HepG2 (cell line): Measurements from ENCODE around the gene ABCC3. TPM values are rescaled to one million over a fixed set of nuclear protein-coding genes. Genes with fewer than 3 reads are reported as not detected.

Experiments used
- ATAC-seq: fragments of 200-7000 bp; cut with Tn5 transposase; 3 replicates; pipeline ENCODE4 v1.9.1; 2020; ENCODE audit warnings: mild to moderate bottlenecking, moderate library complexity
- BruUV-seq: library from RNA; stranded (reverse); fragments of 400-500 nt; replicated peaks from 2 replicates; lab custom pipeline; 2021; lab: Mats Ljungman, UMichigan
- CTCF ChIA-PET: fragments of 300-600 bp; formaldehyde crosslinking; extraction: SDS; loops from one replicate; lab custom pipeline; 2021; ENCODE audit warnings: low total read pairs, inconsistent platforms, low intra/inter-chr PET ratio; lab: Yijun Ruan, JAX
- POLR2A ChIA-PET: fragments of 350-600 bp; sonication (Branson Sonifier 250); formaldehyde crosslinking; loops from one replicate; lab custom pipeline; 2020; ENCODE audit warnings: antibody characterized with exemption, inconsistent platforms; lab: Yijun Ruan, JAX
- DNase-seq: peaks from one replicate; pipeline ENCODE4 v3.0.0-alpha.2; 2015; ENCODE audit warnings: low spot score
- FAIRE-seq: peaks from 3 replicates; lab custom pipeline; 2011; peaks lifted over from hg19 to GRCh38; lab: Jason Lieb, UNC
- H2AFZ ChIP-seq: one replicate; pipeline ENCODE4 v1.6.1; 2011; ENCODE audit warnings: low read length, inconsistent platforms
- H3K27ac ChIP-seq: fragments of 300-600 bp; 3 replicates; pipeline ENCODE4 v1.8.0; 2011; ENCODE audit warnings: mixed run types, mild to moderate bottlenecking, mixed read lengths, low read length, inconsistent platforms; ENCODE audit not compliant: insufficient read depth; ENCODE audit errors: extremely low read length
- H3K27me3 ChIP-seq, 2 experiments: fragments of 200-600 bp in 1 of 2; 2 replicates in 1 of 2; 3 replicates in 1 of 2; pipeline versions ENCODE4 v1.6.0 to v1.8.0; 2011; ENCODE audit warnings: low read length in 2 of 2, mild to moderate bottlenecking in 2 of 2, moderate library complexity in 2 of 2, inconsistent platforms in 1 of 2; ENCODE audit not compliant: insufficient read depth in 2 of 2, control insufficient read depth in 1 of 2
- H3K36me3 ChIP-seq, 2 experiments: fragments of 200-600 bp in 1 of 2; replicated peaks in 1 of 2; 2 replicates in 1 of 2; 3 replicates in 1 of 2; pipeline versions ENCODE4 v1.5.1 to v1.8.0; 2011; ENCODE audit warnings: low read length in 2 of 2, inconsistent platforms in 1 of 2; ENCODE audit not compliant: insufficient read depth in 2 of 2, control insufficient read depth in 1 of 2
- H3K4me1 ChIP-seq: 2 replicates; pipeline ENCODE4 v1.5.1; 2012; ENCODE audit warnings: low read length, inconsistent platforms; ENCODE audit not compliant: insufficient read depth
- H3K4me2 ChIP-seq: 2 replicates; pipeline ENCODE4 v1.6.0; 2011; ENCODE audit warnings: low read depth, low read length, inconsistent platforms
- H3K4me3 ChIP-seq, 3 experiments: fragments of 200-600 bp in 1 of 3; sonication (generic), shearing (Covaris generic) in 1 of 3; replicated peaks in 1 of 3; 2 replicates each; pipeline ENCODE4 v1.5.1; 2011 to 2016; ENCODE audit warnings: low read length in 3 of 3, inconsistent platforms in 2 of 3, low read depth in 2 of 3, mild to moderate bottlenecking in 2 of 3, control low read depth in 1 of 3, mixed read lengths in 1 of 3; ENCODE audit not compliant: insufficient read depth in 1 of 3
- H3K79me2 ChIP-seq: one replicate; pipeline ENCODE4 v1.6.1; 2011; ENCODE audit warnings: low read length, inconsistent platforms; ENCODE audit not compliant: insufficient read depth
- H3K9ac ChIP-seq: 2 replicates; pipeline ENCODE4 v1.6.0; 2011; ENCODE audit warnings: mild to moderate bottlenecking, low read depth, low read length, inconsistent platforms; ENCODE audit not compliant: insufficient read depth
- H3K9me3 ChIP-seq: 2 replicates; pipeline ENCODE4 v1.5.1; 2012; ENCODE audit warnings: mild to moderate bottlenecking, low read length
- H4K20me1 ChIP-seq: 2 replicates; pipeline ENCODE4 v1.6.0; 2011; ENCODE audit warnings: inconsistent platforms, mild to moderate bottlenecking, low read length, moderate library complexity; ENCODE audit not compliant: insufficient read depth
- AHDC1 ChIP-seq: sonication (generic); formaldehyde crosslinking; IDR thresholded peaks from 2 replicates; pipeline ENCODE4 v1.5.1; 2020; ENCODE audit warnings: mild to moderate bottlenecking, missing genetic modification reagents, borderline replicate concordance
- CREM ChIP-seq, 2 experiments: sonication (generic) in 1 of 2; formaldehyde crosslinking in 1 of 2; IDR thresholded peaks; 2 replicates each; pipeline versions ENCODE4 v1.4.0 to v1.6.1; 2016 to 2020; ENCODE audit warnings: antibody characterized with exemption in 1 of 2, mild to moderate bottlenecking in 1 of 2, missing genetic modification reagents in 1 of 2
- FOSL2 ChIP-seq: sonication (generic); formaldehyde crosslinking; IDR thresholded peaks from 2 replicates; pipeline ENCODE4 v1.4.0; 2020; ENCODE audit warnings: missing genetic modification reagents
- FOXK2 ChIP-seq: fragments of 450-650 bp; IDR thresholded peaks from 2 replicates; pipeline ENCODE4 v1.6.1; 2016
- MEF2D ChIP-seq: sonication (generic); formaldehyde crosslinking; IDR thresholded peaks from 2 replicates; pipeline ENCODE4 v1.5.1; 2020; ENCODE audit warnings: mild to moderate bottlenecking, missing genetic modification reagents
- SAFB2 ChIP-seq: sonication (generic); formaldehyde crosslinking; IDR thresholded peaks from 2 replicates; pipeline ENCODE4 v1.5.1; 2020; ENCODE audit warnings: missing genetic modification reagents, low read depth, mild to moderate bottlenecking, borderline replicate concordance
- TRIM24 ChIP-seq: sonication (generic); formaldehyde crosslinking; IDR thresholded peaks from 2 replicates; pipeline ENCODE4 v1.8.0; 2022; ENCODE audit warnings: mild to moderate bottlenecking, missing genetic modification reagents
- ZNF121 ChIP-seq: sonication (generic); formaldehyde crosslinking; IDR thresholded peaks from 2 replicates; pipeline ENCODE4 v1.5.0; 2020; ENCODE audit warnings: mild to moderate bottlenecking, missing genetic modification reagents
- ZNF790 ChIP-seq: sonication (generic); formaldehyde crosslinking; IDR thresholded peaks from 2 replicates; pipeline ENCODE4 v1.8.0; 2022; ENCODE audit warnings: missing genetic modification reagents, mild to moderate bottlenecking, borderline replicate concordance
- ZNF792 ChIP-seq: IDR thresholded peaks from 2 replicates; pipeline ENCODE4 v1.6.1; 2016
- WGBS: methylation state at CpG from one replicate; pipeline ENCODE4 v1.1.6; 2017; ENCODE audit warnings: low lambda C conversion rate; 5-methylcytosine and 5-hydroxymethylcytosine counted together
- in situ Hi-C: cut with HindIII; loops from 2 replicates; pipeline ENCODE4 v1.10.0; 2017; ENCODE audit warnings: low pct_unique_long_range_greater_than_20kb; ENCODE audit not compliant: extremely low pct_ligation_motif_present
- intact Hi-C: fragments of 100-400 bp; cut with micrococcal nuclease; formaldehyde crosslinking; loops from one replicate; pipeline ENCODE4 v1.10.0; 2022; ENCODE audit not compliant: unreplicated experiment
- polyA plus RNA-seq, 8 experiments: library from polyadenylated mRNA; depleted of rRNA in 3 of 8; stranded (reverse) in 7 of 8; unstranded in 1 of 8; fragments of >200 nt; fragmentation: Illumina TruSeq in 4 of 8; extraction: Trizol in 4 of 8; gene quantifications; 2 replicates each; pipeline versions ENCODE4 v1.2.1 to v1.2.3, GENCODE V29; 2011 to 2016; ENCODE audit warnings: low read depth in 4 of 8, missing spikeins in 1 of 8, mixed read lengths in 1 of 8; ENCODE audit not compliant: insufficient read depth in 1 of 8
- total RNA-seq, 5 experiments: library from RNA; depleted of rRNA; stranded (reverse); fragments of >200 nt; fragmentation: Illumina TruSeq; extraction: Trizol; gene quantifications; 2 replicates each; pipeline ENCODE4 v1.2.3, GENCODE V29; 2016; ENCODE audit warnings: low read depth in 1 of 5

Gene ABCC3
- total and polyA plus RNA-seq, 2 of the 13 experiments (the other 11 are each of a cell fraction or from before 2014, with no cell fraction given), result 25.2 to 50.7 TPM

GRCh38 chr17:50618941-50619340 lies 15.7 kb upstream of the ABCC3 start:
- ChIA-PET CTCF (no interaction called here), POLR2A (no interaction called here)
- Histone ChIP-seq H3K27me3 (peaks cover 21 to 87% of the 10 kb centered on the region in 2 experiments; a peak in 4 of 5 replicates), H3K4me1 (peaks cover 14% of the 10 kb centered on the region), H3K27ac (no peak overlapping the region), H3K9me3 (no peaks in the 10 kb centered on the region), H3K4me3 (no peak overlapping the region), H3K36me3 (no peaks in the 10 kb centered on the region), H3K9ac (no peak overlapping the region), H3K79me2 (no peaks in the 10 kb centered on the region), H2AFZ (no peak overlapping the region), H4K20me1 (no peaks in the 10 kb centered on the region), H3K4me2 (no peak overlapping the region)
- TF ChIP-seq ZNF790, result no peak
- TF ChIP-seq ZNF121, result peak; percentile 61
- no TSS peak for BruUV-seq
- in situ Hi-C loops (no loop called here), intact Hi-C loops (no loop called here)
- ATAC-seq (no peak; the same call in 2 of the 3 replicates), DNase-seq (no peak), FAIRE-seq (no peak)
- 19% methylated on average over 8 of the region's 11 CpGs for WGBS

- Histone ChIP-seq H4K20me1 (no peaks in the 10 kb centered on the region), H3K36me3 (no peaks in the 10 kb centered on the region), H3K4me2 (no peak overlapping the region), H3K79me2 (no peaks in the 10 kb centered on the region), H3K27ac (no peak overlapping the region), H3K9ac (no peak overlapping the region), H2AFZ (no peak overlapping the region), H3K4me1 (peaks cover 14% of the 10 kb centered on the region), H3K9me3 (no peaks in the 10 kb centered on the region), H3K27me3 (peaks cover 21 to 86% of the 10 kb centered on the region in 2 experiments; a peak in 4 of 5 replicates), H3K4me3 (no peak overlapping the region)
- in situ Hi-C loops (no loop called here), intact Hi-C loops (no loop called here)
- POLR2A ChIA-PET, result no interaction called here
- BruUV-seq, result no TSS peak
- no peak for ATAC-seq
- CTCF ChIA-PET, result no interaction called here
- DNase-seq, result no peak
- WGBS, result 13% methylated on average over 6 of the region's 7 CpGs
- no peak for FAIRE-seq
- no peak for TF ChIP-seq CREM (IDR thresholded peaks at IDR 0.05)
- TF ChIP-seq CREM (CRISPR knock-in tag; IDR thresholded peaks at IDR 0.05), result no peak
- no peak for TF ChIP-seq FOXK2
- no peak for TF ChIP-seq AHDC1 (CRISPR knock-in tag)
- no peak for TF ChIP-seq FOSL2 (CRISPR knock-in tag)
- no peak for TF ChIP-seq ZNF792 (CRISPR knock-in tag)
- TF ChIP-seq SAFB2, result no peak
- TF ChIP-seq TRIM24 (CRISPR knock-in tag), result no peak
- no peak for TF ChIP-seq MEF2D (CRISPR knock-in tag)
- TF ChIP-seq, all 625 proteins: peak for 0
Observed at GRCh38 chr17:50619489-50619888, 15.2 kb upstream of the ABCC3 start.
